ENCODE data around the gene FHOD1. TPM values are rescaled to one million over a fixed set of nuclear protein-coding genes. Genes with fewer than 3 reads are reported as not detected.
A peak's percentile ranks its signal among the peaks of the same experiment; 100 is the strongest.

The FHOD1 gene
- polyA plus RNA-seq, 1 of the 3 experiments (the other 2 are of a cell fraction): 70.9 TPM

DNA sequence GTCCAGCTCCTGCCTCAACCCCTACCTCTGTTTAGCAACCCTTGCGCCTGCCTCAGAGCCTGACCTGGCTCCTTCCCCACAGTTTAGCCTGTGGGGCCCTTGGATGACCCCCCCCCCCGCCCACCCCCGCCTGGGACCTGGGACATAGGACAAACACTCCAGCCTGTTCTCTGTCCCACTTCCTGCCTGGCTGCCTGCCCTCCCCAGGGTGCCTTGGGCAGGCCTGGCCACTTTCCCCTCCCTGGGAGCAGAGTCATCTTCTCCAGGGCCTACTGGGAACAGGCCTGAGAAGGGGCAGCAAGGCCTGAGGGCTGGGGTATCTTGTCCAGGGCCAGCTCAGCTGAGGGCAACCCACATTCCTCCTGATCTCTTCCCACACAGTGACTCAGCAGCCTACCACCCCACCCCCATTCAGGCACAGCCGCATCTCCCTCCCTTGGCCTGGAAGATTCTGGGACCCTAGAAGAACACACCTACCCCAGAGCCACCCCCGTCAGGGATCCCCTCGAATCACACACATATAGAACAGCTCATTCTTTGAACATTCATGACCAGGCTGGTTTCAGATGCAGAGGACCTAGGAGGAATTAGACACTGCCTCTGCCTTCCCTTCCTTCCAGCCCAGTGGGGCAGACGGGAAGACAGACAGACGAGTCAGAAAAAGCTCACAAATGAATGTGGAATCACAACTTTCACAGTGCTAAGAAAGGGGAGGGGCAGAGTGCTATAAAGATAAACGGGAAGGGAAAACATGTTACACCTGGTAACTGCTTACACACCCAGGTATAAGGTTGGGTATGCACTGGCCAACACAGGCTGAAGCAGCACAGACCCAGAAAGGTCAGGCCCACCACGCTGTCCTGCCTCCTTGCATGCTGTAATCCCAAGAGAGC is 6.0 kb downstream of the FHOD1 start (continued):
- TF ChIP-seq, protein P1, sequence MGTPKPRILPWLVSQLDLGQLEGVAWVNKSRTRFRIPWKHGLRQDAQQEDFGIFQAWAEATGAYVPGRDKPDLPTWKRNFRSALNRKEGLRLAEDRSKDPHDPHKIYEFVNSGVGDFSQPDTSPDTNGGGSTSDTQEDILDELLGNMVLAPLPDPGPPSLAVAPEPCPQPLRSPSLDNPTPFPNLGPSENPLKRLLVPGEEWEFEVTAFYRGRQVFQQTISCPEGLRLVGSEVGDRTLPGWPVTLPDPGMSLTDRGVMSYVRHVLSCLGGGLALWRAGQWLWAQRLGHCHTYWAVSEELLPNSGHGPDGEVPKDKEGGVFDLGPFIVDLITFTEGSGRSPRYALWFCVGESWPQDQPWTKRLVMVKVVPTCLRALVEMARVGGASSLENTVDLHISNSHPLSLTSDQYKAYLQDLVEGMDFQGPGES (IDR thresholded peaks at IDR 0.05; ENCODE audit: low read depth, low read length): no peak
- TF ChIP-seq EZH2phosphoT487 (IDR thresholded peaks at IDR 0.05; ENCODE audit: borderline replicate concordance, low read depth) (no peak), SIN3A (IDR thresholded peaks at IDR 0.05; ENCODE audit: borderline replicate concordance, low read depth, low read length) (no peak), TCF12 (IDR thresholded peaks at IDR 0.05) (no peak; the same call in 1 of the 2 replicates), MEF2A (IDR thresholded peaks at IDR 0.05; ENCODE audit: borderline replicate concordance, low read depth) (no peak), SMC3 (IDR thresholded peaks at IDR 0.05; ENCODE audit: low read depth, low read length) (no peak)
- TF ChIP-seq, protein P2, sequence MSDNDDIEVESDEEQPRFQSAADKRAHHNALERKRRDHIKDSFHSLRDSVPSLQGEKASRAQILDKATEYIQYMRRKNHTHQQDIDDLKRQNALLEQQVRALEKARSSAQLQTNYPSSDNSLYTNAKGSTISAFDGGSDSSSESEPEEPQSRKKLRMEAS (IDR thresholded peaks at IDR 0.05; ENCODE audit: low read depth): no peak; the same call in 1 of the 2 replicates
- TF ChIP-seq, protein P3, sequence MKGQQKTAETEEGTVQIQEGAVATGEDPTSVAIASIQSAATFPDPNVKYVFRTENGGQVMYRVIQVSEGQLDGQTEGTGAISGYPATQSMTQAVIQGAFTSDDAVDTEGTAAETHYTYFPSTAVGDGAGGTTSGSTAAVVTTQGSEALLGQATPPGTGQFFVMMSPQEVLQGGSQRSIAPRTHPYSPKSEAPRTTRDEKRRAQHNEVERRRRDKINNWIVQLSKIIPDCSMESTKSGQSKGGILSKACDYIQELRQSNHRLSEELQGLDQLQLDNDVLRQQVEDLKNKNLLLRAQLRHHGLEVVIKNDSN (IDR thresholded peaks at IDR 0.05; ENCODE audit: borderline replicate concordance, low read depth): no peak
- TF ChIP-seq, protein P4, sequence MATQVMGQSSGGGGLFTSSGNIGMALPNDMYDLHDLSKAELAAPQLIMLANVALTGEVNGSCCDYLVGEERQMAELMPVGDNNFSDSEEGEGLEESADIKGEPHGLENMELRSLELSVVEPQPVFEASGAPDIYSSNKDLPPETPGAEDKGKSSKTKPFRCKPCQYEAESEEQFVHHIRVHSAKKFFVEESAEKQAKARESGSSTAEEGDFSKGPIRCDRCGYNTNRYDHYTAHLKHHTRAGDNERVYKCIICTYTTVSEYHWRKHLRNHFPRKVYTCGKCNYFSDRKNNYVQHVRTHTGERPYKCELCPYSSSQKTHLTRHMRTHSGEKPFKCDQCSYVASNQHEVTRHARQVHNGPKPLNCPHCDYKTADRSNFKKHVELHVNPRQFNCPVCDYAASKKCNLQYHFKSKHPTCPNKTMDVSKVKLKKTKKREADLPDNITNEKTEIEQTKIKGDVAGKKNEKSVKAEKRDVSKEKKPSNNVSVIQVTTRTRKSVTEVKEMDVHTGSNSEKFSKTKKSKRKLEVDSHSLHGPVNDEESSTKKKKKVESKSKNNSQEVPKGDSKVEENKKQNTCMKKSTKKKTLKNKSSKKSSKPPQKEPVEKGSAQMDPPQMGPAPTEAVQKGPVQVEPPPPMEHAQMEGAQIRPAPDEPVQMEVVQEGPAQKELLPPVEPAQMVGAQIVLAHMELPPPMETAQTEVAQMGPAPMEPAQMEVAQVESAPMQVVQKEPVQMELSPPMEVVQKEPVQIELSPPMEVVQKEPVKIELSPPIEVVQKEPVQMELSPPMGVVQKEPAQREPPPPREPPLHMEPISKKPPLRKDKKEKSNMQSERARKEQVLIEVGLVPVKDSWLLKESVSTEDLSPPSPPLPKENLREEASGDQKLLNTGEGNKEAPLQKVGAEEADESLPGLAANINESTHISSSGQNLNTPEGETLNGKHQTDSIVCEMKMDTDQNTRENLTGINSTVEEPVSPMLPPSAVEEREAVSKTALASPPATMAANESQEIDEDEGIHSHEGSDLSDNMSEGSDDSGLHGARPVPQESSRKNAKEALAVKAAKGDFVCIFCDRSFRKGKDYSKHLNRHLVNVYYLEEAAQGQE (IDR thresholded peaks at IDR 0.05; ENCODE audit: low read depth, low read length): no peak

DNA sequence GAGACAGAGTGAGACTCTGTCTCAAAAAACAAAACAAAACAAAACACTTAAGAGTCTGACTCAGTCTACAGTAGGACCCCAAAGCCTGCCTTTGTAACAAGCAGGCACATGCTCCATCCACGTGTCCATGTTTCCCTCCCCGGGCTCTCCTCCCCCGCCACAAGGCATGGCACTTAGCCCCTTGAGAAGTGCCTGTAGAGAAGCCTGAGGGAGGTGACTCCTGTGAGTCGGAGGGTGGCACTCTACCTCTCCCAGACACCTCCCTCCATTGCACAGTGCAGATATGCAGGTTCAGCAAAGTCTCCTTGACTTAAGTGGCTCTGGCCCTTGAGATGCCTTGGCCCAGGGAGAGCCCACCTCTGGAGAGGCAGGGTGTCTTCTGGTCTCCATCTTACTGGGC is 6.8 kb downstream of the FHOD1 start:
- H3K9me2 ChIP-seq: no peaks in the 10 kb centered on the region
- no peaks in the 10 kb centered on the region for H3K27me3 ChIP-seq (ENCODE audit: insufficient read depth)
- H3K4me2 ChIP-seq: peak overlapping the region; percentile 59
- POLR2A ChIA-PET: no interaction called here
- H3K9ac ChIP-seq: peak overlapping the region; percentile 67
- H3K4me1 ChIP-seq (ENCODE audit: control insufficient read depth in 1 of 2, insufficient read depth in 2 of 2, low read depth in 1 of 2, low read length in 1 of 2): peaks cover 29 to 51% of the 10 kb centered on the region in 2 experiments; a peak in 3 of 4 replicates
- peaks cover 33 to 37% of the 10 kb centered on the region in 2 experiments for H3K36me3 ChIP-seq (replicated peaks in 1 of 2; ENCODE audit: control insufficient read depth in 1 of 2, insufficient read depth in 2 of 2, low read length in 1 of 2)
- peaks cover 56% of the 10 kb centered on the region for H3K79me2 ChIP-seq (ENCODE audit: insufficient read depth)
- no peak overlapping the region for H2AFZ ChIP-seq (ENCODE audit: low read depth)
- WGBS (ENCODE audit: low lambda C conversion rate): 96% methylated on average over 4 of the region's 4 CpGs
- CTCF ChIA-PET: no interaction called here
- no peak overlapping the region for H3K4me3 ChIP-seq (ENCODE audit: low read depth in 2 of 2, low read length in 1 of 2)
- H4K20me1 ChIP-seq (ENCODE audit: insufficient read depth): no peaks in the 10 kb centered on the region
- no peaks in the 10 kb centered on the region for H3K9me3 ChIP-seq
- DNase-seq: no peak
- H3F3A ChIP-seq (replicated peaks; ENCODE audit: insufficient read depth): peaks cover 59% of the 10 kb centered on the region
- TF ChIP-seq MXI1 (IDR thresholded peaks at IDR 0.05; ENCODE audit: low read depth, low read length) (no peak), RAD21 (IDR thresholded peaks at IDR 0.05; ENCODE audit: low read length) (no peak), TEAD4 (IDR thresholded peaks at IDR 0.05; ENCODE audit: borderline replicate concordance, insufficient read depth) (no peak)
- peak overlapping the region; percentile 61 to 96; a peak in 3 of 4 replicates for H3K27ac ChIP-seq (ENCODE audit: low read depth in 2 of 2, low read length in 1 of 2)
